GM19452 (cell line): ENCODE measurements around the gene ERC1.
"Not testable (repeated sequence)": the region's sequence is repeated elsewhere in the genome, so short reads cannot be mapped to it uniquely, and the experiment has no call there.

Source experiments
- ATAC-seq: cut with Tn5 transposase; IDR thresholded peaks from one replicate; pipeline ENCODE4 v1.9.1; 2021; ENCODE audit not compliant: unreplicated experiment

The ERC1 gene

DNA sequence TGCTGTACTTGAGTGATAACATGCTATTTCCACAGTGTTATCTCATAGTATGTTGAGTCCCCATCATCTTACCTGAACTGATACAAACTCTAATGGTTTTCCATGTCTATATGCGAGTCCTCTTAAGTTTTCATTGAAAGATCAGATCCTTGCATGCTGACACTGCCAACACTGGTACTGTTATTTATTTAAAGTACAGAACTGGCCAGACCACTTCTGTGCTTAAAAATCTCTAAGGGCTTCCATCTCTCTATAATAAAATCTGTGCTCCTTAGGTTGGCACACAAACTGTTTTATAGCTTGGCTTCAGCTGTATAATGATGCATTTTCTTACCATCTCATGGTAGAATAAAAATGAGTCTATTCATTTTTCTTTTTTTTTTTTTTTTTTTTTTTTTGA lies 188.1 kb downstream of the ERC1 start:
- no peak for ATAC-seq

DNA sequence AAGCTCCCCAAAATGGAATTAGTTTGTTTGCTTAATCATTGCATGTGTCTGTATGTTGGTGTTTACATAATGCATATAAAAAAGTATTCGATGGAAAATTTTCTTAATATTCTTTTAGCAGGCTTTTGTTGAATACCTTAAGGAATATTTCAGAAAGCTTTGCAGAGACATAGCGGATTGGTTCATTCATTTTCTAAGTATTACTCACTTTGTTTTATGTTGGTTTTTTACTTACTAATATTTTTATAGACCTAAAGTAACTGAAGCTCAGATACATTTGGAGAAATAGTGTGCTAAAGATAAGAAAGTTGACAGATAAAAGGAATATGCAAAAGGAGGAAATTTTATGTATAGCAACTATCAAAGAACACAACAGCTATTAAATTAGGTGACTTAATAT lies 191.0 kb downstream of the ERC1 start:
- ATAC-seq, result no peak

DNA sequence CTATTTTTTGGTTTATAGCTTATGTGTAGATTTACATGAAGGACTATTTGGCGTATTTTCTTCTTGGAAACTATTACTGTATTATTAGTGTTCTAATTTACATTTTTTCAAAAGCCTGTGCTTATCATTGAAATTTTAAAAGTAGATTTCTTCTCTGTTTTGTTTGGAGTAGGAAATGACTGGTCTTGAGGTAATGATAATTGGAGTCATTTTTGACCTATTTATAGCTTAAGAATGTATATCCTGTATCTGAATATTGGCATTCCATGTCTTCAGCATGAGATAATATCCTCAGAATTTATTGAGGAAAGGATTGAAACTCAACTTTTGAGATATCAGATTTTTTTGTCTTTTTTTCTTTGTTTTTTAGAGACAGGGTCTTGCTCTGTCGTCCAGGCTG lies 193.4 kb downstream of the ERC1 start:
- no peak for ATAC-seq

DNA sequence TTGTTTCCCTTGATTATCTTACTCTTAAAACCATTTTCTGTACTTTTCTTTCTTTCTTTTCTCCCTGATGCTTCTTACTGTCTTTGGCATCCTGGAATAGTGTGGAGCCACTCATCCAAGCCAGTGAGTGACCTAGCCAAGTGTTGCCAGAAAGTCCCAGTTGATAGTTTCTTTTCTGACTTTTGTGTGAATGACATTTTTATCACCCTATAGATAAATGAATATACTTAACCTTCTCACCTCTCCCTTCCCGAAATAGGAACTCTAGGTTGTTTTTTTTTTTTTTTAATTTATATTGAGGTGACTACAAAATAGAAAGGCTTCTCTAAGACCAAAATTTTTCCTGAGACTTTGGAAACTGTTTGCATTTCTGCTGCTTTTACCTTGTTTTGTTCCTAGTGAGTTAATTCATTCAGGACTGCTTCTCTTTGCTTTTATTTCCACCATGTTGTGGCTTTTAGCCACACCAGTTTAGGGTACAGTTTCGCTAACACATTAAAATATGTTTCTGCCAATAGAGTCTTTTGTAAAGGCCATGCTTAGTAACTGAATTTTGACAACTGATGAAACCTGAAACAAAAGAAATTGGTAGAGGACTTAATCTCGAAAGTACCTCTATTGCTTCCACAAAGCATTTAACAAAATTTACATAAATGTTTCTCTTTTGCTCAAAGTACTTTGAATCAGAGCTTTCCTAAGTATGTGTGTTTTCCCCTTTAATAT lies 194.6 kb downstream of the ERC1 start:
- ATAC-seq, result peak; percentile 55

DNA sequence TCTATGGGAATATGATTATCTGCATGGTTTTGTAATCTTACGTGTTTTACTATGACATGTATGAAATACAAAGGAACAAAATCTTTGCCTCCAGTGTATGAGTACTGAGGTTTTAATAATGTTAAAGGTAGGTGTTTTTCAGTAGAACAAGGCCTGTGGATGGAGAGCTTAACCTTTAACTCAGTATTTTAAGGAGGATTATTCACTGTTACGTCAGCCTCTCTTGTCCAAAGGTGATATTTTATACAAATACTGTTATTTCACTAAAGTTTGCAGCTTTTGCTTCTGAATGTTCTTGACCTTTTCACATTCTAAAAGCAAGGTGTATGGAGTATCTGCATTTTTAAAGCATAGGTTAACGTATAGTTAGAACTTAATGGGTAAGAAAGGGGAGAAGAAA lies 195.3 kb downstream of the ERC1 start:
- no peak for ATAC-seq

DNA sequence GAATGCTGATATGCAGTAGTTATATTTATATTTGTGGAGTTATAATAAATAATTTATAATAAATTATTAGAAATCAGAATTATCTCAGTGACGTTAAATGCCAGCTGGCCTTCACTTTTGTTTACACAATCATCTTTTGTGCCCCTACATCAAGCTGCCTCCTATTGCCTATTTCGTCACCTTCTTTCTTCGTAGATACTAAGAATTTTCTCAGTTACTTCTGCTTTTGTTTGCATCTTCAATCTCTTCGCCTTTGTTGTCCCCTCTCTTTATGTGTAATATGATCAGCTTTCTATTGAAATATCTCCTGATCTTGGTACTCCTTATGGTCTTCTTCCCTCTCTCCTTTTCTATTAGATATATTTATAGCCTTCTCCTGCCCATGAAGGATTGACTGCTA lies 197.0 kb downstream of the ERC1 start:
- no peak for ATAC-seq

DNA sequence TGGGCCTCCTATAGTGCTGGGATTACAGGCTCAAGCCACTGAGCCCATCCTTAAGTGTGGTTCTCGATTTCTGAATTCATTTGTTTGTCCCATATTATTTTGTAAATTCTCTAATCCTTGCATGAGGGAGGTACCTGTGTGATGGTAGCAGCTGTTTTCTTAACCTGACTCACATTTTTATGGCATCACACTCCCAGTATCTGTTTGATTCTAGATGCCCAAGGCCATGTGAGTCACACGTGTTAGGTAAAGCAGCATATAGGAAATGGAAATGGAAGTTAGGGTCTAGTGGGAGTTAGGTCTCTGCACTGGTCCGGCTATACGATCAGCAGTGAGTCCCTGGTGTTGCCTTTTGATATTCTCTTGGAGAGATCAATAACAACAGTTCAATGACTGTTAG lies 198.1 kb downstream of the ERC1 start:
- ATAC-seq, result no peak

DNA sequence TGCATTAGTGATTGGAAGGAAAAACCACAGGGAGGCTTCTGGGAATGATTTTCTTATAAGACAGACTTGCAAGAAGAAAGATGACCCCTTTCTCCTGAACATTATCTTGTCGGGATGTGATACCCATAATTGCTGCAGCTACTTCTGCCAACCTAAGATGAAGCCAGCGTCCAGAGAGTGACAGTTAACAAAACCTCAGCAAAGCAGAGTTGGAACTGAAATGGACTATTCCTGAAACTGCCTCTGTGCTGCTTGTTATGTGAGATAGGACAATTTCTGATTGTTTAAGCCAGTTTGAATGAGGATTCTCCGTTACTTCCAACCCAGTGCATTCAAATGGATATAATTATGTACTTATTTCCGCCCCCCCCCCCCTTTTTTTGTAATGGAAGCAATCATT lies 204.5 kb downstream of the ERC1 start:
- no peak for ATAC-seq

DNA sequence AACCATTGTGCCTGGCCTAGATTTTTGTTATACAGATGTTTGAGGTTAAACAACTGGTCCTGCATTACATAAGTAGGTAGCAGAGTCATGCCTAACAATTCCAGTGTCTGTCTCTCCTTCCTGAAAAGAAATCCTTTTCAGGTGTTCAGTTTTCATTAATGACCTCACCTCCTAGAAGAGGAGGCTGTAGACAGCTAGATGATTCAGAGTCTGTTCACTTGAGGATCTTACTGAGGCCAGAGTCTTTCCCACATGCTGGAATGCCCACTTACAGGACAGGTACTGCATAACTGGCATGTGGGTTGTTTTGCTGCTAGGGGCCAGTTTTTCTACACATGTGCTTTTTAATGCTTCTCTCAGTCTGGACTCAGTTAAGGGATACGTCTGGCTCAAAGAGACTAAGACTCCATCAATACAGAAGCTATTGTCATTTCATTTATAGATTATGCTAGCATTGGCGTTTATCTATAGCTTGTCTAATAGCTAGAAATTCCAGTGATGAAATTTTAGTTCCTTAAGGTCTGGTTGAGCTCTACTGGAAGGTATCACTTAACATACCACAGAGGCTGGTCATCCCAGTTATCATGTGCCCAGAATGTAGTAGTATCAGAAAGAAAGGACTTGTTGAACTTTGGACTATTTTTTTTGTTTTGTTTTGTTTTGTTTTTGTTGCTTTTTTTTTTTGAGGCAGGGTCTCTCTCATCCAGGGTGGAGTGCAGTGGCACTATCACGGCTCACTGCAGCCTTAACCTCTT lies 206.4 kb downstream of the ERC1 start:
- ATAC-seq, result no peak

DNA sequence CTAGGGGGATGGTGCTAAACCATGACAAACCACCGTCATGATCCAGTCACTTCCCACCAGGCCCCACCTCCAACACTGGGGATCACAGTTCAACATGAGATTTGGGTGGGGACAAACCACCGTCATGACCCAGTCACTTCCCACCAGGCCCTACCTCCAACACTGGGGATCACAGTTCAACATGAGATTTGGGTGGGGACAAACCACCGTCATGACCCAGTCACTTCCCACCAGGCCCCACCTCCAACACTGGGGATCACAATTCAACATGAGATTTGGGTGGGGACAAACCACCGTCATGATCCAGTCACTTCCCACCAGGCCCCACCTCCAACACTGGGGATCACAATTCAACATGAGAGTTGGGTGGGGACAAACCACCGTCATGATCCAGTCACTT lies 207.8 kb downstream of the ERC1 start:
- ATAC-seq, result not testable (repeated sequence)

DNA sequence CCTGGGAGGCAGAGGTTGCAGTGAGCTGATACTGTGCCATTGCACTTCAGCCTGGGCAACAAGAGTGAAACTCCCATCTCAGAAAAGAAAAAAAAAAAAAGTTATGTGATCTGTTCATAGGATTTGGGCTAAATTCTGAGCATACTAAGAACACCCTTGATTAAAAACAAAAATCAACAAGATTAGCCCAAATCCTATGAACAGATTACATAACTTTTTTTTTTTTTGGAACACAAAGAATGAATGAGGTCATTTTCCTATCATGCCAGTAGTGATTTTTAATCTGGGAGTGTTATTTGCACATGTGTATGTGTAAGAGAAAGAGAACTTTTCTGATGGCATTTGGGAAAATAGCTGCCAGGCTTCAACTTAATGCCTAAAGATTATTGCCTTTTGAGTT lies 208.7 kb downstream of the ERC1 start:
- ATAC-seq, result no peak

DNA sequence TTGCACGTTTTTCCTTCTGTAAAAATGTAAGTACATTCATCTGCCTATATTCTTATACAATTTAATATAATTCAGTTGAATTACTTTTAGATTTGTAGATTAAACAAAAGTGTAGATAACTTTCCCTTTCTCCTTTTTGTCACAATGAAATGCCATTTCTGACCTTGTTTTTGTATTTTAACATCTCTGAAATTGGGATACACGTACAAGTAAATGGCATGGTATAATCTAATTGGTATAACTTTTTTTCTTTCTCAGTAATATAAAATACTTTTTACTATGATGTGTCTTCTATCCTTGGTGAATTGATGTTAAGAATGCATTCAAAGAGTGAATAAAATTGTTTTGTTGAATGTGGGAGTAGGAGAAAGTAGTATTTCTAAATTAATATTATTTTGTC lies 210.0 kb downstream of the ERC1 start:
- ATAC-seq, result no peak

DNA sequence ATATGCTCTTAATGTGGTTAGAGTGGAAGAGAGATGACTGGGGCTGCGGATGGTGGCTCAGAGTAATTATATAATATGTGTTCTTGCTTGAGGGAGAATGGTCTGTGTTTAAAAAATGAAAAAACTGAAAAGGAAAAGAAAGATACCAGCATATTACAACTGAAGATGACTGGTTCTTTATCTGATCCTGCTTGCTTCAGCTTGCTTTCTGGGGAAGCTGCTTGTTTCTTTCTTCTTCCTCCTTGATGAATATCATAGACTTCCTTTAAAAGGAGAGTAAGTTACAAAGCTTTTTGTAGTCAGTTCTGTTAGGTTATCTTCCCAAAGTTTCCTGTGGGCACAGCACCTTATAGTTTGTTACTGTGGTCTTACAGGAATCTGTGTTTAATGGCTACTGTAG lies 210.9 kb downstream of the ERC1 start:
- ATAC-seq, result no peak

DNA sequence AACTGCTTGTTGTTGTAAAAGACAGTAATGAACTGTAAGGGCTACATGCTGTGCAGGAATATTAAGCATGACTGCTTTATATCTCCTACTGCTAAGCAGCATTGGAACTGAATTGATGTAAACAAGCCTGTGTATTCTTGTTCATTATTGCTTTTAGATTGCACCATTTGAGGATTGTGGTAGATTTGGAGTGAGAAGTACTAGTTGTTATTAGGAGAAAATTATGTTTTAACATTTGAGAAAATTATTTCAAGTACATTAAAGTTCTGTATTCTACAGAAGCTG lies 212.7 kb downstream of the ERC1 start:
- no peak for ATAC-seq

DNA sequence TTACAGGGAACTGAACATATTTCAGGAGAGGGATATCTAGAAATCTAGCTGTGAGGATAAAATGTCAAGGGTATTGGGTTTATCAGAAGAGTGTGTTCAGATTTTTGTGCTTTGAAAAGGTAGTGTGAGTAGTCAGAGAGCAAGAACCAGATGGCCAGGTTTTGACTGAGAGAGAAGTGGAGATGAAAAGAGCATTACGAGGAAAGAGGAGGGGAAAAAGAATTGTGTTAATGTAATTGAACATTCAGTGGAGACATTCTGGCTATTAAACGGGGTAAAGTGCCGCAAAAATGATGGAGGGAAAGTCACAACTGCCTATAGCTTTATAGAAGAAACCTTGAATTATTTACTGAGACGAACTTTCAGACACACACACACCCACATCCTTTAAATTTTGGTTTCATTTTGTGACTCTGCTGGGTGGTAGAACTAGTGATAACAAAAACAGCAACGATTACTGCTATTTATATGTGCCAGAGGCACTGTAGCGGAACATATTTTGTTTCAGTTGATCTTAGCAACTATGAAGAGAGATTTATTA lies 213.6 kb downstream of the ERC1 start:
- ATAC-seq, result peak; percentile 86

DNA sequence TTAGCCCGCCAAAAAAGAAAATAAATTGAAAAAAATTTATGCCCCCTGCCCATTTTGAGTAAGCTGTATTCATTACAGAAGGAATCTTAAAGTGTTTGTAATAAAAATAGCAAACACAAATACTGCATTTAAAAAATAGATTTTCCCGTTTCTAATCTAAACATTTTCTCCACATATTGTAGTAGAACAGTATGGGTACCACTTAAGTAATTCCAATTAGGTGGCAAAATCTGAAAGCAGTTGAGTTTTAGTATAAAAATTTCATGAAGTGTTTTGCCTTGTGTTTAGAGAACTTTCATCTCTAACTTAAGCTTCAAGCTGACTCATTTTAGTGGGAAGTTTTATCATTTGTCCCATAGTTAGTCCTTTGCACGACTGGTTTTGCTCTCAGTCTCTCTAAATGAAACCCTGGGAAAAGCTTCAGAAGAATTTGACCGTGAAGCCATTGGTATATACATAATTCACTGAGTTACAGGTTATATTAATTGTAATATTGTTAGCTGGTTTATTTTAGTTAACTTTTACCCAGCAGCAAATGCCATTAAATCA lies 214.6 kb downstream of the ERC1 start:
- no peak for ATAC-seq

DNA sequence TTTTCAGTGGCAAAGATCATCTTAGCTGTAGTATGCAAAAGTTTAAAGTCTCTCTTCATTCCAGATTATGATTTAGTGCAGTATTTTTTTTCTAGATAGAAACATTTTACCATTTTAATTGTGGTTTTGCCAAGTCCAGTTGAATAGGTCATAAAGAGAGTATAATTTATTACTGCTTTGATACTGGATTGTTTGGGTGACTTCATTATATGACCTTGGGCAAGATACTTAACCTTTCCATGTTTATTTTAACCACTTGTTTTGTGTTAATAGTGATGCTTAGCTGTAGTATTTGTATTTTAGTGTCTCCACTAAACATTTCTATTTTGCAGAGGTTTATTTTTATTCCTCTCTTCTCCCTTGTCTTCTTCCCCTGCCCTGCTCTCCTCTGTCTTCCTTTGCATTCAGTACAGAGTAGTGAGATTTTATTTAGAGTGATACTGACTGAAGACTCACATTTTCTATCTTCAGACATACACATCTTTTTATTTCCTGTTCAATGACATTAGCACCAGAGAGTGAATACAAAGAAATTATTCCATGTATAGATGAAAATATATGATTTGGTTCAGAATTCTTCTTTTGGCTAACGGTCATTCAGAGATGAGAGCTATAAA lies 215.2 kb downstream of the ERC1 start:
- no peak for ATAC-seq

DNA sequence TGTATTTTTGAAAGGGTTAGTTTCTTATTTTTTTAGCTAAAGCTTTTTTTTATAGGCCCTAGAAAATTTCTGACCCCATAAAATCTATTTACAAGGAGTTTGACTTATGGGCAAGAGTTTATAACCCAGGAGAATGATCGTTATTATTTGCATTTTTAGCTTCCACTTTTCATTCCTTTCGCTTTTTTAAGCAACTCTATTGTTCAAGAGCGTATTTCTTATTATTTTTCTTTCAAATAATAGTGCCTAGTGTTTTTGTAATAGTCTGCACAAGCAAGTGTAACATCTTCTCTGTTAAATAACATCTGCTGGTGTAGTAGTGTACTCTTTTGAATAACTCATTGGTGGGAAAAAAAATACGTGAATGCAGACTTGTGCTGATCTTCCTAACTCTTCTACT lies 216.3 kb downstream of the ERC1 start:
- ATAC-seq, result no peak

DNA sequence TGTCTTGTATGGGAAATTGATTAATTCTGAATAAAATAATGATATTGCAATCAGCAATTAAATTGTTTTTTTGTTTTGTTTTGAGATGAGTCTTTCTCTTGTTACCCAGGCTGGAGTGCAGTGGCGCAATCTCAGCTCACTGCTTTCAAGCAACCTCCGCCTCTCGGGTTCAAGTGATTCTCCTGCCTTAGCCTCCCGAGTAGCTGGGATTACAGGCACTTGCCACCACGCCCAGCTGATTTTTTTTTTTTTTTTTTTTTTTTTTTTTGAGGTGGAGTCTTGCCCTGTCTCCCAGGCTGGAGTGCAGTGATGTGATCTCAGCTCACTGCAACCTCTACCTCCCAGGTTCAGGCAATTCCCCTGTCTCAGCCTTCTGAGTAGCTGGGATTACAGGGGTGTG lies 217.7 kb downstream of the ERC1 start:
- not testable (repeated sequence) for ATAC-seq

DNA sequence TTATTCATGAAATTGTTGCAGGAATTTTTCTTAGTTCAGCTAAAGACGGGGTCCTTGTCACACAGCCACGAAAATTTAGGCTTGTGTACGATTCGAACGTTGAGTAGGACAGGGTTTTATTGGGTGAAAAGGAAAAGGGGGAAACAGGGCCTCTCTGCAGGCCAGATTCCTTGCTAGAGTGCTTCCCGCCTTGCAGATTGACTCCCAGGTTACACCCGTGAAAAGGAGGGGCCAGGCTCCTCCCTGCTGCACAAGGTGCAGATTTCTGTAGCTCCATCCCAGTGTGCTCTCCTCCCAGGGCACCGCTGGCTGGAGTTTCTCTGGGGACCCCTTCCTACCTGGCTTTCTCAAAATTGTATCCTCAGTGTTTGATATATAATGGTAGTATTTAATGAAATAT lies 221.5 kb downstream of the ERC1 start:
- no peak for ATAC-seq

DNA sequence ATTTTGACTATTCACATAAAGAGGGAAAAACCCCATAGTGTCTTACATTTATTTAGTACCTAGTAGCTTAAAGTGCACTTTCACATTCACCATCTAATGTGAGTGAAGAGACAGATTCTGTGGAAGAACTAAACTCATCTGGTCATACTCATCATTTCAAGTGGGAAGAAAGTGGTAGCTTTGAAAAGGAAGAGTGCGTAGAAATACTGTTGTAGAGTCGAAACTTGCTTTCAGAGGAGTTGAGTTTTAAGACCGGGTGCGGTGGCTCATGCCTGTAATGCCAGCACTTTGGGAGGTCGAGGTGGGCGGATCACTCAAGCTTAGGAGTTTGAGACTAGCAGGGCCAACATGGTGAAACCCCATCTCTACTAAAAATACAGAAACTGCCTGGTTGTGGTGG lies 222.2 kb downstream of the ERC1 start:
- no peak for ATAC-seq

DNA sequence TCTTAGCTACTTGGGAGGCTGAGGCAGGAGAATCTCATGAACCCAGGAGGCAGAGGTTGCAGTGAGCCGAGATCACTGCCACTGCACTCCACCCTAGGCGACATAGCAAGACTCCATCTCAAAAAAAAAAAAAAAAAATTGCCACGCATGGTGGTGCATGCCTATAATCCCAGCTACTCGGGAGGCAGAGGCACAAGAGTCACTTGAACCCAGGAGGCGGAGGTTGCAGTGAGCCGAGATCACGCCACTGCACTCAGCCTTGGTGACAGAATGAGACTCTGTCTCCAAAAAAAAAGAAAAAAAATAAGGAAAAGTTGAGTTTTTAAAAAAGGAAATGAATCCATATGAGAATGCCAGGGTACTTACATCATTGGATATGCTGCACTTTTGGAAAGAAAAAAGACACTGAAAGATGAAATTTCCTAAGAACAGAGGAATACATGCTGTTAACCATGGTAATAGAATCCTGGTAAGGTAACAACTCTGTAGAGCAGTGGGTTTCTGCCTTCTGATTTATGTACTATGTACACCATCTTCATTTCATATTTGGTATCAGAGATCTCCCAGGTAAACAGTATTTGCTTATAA lies 222.7 kb downstream of the ERC1 start:
- ATAC-seq, result no peak
